CD4-positive, alpha-beta T cell treated with Interleukin-15 for 1 hour (primary cell): ENCODE data around the gene PPP2R2C.

Experiments used
- DNase-seq: peaks from one replicate; pipeline ENCODE4 v3.0.0-alpha.2; 2020

The PPP2R2C gene

DNA sequence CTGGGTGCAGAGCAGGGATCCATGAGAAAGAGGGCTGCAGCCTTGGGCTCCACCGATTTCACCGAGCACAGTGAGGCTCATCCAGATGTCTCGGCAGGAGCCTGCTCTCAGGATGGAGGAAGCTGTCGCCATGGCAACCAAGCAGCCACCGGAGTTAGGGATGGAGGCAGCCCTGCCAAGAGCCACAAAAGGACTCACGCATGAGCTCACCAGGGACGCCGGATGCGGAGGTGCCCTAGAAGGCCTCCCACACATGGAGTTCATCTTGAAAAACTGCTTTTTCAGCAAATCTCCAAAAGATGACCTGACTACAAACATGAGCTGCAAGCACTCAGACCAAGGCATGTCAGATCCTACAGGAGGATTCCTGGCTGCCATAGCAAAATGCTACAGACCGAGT, 112.0 kb downstream of the PPP2R2C start:
- DNase-seq: no peak

DNA sequence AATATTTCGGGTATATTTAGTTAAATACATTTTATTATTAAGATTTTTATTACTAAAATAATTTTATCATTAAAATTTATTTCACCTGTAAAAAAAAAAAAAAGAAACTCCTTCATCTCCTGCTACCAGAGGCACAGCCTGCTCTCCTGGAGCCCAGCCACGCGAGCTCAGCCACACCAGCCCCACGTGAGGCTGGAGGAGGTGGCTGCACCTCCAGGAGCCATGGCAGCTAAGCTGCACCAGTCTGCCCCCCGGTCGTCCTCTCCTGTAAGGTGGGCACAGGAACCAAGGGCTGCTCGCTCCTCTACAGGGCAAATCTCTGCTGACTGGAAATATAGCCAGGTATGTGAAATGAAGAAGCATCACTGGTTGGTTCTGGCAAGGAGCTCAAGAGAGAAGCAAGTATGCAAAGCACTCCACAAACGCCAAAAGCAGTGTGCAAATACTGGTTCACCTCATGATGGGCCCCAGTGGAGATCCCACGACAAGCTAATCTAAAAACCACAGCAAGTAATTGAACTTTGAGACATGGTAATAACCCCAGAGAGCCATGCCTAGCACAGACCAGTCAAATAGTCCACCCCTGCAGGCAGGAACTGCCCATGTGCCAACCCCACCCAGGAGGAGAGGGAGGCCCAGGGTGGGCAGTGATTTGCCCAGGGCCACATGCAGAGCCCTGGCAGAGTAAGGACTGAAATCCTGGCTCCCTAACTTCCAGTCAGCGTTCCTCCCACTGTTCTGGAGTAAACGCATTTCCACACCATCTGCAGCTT, 112.7 kb downstream of the PPP2R2C start:
- no peak for DNase-seq

DNA sequence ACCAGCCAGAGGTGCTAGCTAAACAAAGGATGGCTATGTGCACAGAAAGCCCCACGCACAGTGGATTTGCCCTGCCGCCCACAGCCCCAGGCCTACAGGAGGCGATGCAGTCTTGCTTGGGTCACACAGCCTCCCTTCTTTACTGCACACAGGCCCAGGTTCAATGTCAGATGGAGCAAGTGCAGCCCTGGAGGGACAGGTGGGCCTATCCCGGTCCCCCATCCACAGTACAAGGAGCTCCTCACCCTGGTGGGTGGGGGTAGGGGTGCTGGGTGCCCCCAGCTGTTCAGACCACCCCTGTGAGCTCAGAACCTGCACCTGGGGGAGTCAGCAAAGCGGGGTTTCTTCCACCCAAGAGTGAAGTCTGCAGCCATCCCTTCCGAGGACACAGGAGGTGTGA, 114.9 kb downstream of the PPP2R2C start:
- DNase-seq: no peak

DNA sequence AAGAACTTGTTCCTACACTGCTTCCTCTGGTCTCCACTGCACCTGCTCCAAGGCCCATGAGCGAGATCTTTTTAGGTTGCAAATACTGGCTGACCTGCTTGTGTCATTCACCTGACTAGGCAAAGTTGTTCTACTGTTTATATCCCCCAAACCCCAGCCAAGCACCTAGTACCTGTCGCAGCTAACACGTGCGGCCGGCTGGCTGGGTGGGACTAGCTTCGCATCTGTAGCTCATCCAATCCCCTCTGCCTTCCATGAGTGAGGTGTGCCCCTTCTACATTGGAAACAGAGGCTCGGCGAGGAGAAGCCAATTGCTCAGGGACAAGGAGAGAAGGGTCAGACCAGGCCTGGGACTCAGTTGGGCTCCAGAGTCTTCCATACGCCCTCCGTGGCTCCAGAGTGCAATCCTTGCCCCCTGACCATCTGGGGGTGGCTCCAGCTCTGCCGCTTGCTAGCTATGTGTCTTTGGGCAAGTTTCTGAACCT, 116.3 kb downstream of the PPP2R2C start:
- no peak for DNase-seq

DNA sequence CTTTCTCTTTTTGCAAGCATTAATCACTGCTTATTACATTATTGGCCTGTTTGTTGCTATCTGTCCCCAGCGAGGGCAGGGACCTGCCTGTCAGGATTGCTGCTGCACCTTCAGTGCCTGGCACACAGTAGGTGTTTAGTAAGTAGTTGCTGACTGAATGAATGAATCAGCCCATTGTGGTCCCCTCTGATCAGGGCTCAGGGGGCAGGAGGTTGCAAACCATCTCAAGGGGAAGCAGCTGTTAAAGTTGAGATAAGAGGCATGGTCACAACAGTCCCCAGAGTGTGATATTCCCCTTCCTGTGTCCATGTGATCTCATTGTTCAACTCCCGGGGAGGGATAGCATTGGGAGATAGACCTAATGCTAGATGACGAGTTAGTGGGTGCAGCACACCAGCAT, 117.4 kb downstream of the PPP2R2C start:
- DNase-seq: no peak

DNA sequence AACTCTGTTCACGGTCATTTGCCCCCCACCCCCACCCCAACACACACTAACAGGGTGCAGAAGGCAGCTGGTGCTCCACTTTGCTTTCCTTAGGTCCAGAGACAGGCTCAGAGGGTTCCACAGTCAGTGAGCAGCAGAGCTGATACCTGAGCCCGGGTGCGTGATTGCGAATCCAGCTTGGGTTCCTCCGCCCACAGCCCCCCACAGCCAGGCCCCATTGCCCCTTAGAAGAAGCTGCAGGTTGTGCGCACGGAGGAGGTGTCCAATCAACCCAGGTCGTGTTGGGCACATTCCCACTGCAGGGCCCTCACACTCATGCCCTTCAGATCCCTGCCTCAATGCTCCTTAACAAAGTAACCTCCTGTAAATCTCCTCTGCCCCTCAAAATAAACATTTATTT, 117.8 kb downstream of the PPP2R2C start:
- no peak for DNase-seq

DNA sequence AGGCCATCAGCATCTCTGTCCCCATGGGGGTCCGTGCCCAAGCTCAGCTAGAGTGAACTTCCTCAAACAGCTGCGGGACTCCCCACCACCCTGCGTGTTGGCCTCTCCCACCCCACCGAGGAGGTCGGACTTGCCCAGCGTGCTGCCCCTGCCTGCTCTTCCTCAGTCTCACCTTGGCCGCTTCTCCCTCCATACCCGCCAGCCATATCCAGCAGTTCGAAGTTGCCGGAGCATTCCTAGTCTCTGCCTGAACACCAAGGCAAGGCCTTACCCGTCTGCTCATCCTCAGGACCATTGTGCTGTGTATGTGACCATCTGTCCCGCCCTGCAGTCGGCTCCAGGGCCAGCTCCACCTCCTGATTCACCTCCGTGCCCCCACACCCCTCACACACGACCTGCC, 118.3 kb downstream of the PPP2R2C start:
- no peak for DNase-seq

DNA sequence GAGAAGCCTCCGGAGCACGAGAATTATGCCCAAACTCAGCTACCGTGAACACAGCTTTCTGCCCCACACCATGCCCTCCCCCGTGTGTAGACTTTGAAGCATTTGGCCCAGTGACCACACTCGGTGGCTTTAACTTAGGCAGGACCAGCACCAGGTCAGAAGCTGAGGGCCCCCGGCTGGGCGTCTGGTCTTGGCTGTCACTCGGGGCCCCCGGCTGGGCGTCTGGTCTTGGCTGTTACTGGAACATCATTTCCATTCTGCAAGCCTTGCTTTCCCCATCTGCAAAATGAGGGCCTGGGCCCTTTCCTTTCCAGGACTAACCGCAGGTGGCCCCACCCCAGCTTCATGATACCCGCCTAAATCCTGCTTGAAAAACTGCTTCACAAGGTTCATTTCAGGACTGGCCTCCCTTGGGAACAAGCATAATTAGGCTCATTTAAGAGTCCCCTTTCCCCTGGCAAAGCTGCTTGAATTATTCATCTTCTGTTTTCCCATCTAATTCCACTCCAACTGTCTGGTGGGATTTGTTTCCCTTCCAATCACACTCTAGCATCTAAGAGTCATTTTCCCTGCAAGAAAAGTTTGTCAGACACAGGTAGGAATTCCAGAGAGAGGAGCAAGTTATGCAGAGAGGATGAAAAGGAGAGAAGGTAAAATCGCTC, 120.3 kb downstream of the PPP2R2C start:
- DNase-seq: no peak

DNA sequence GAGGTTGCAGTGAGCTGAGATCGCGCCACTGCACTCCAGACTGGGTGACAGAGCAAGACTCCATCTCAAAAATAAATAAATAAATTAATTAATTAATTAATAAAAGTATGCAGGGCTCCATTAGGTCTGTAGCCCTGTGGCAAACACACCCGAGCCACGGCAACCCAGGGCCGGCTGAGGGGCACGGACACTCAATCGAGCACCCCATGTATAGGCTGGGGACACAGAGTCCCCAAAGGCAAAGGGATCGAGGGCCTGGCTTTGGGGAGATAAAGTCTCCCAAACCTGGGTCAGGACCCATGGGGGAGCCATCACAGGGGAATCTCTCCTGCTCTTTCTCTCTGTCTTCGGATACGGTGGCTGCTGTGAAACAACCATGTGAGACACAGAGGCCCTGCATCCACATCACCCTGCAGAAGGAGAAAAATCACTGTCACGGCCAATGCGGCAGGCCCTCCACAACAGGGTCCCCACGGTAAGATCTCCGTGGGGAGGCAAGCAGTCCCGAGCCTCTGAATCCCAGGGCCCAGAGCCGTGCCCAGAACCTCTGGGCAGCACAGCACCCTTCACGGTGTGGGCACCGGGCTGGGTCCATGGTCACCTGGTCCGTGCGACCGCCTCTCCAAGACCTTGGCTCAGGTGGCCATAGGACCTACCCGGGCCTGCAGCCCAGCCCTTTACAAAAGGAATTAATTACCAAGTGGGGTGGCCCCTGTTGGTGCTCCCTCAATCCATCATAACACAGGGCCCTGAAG, 121.0 kb downstream of the PPP2R2C start:
- DNase-seq: no peak

DNA sequence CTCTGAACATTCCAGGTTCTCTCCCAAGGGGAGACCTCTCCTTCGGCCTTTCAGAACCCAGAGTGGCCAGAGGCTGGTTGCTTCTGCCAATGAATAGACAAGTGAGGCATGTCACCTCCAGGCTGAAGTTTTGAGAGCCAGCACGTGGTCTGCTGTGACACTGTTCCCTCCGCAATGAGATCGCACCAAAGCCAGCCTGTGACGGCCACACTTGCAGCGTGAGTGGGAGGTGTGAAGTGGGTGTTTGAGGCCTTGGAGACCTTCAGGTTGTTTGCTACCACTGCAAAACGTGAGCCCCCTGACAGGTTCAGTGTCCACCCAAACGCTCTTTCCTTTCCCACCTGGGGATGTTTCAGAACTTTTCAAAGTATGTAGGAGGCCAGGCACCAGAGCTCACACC, 121.8 kb downstream of the PPP2R2C start:
- no peak for DNase-seq

DNA sequence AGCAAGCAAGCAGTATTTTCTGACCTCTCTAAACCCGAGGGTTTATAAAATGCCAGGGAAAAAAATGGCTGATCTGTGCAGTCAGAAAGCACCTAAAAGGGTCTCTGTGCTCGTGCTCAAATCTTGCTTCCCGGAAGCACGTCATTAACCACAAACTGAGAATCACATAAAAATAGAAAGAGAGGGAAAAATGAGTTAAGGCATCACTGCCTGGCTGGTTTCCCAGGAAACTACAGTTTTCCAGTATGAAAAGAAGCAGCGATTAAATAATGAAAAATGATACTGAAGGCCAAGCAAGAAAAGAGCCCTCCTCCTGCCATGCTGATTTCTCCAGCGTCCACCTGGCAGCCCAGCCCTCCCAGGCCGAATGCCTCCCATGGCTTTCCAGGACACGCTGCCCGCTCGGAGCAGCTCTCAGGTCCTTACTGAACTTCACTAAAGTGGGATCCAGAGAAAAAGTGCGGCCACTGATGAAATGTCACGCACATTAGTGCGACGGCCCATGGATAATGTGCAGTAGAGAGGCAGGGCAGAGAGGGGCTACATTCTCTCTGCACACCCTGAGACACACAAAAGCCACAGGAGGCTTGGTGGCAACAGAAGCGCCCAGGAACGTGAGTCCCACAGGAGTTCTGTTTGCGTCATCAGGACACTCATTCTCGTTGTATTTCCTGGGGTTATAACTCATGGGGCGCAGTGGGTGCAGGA, 122.4 kb downstream of the PPP2R2C start:
- DNase-seq: no peak

DNA sequence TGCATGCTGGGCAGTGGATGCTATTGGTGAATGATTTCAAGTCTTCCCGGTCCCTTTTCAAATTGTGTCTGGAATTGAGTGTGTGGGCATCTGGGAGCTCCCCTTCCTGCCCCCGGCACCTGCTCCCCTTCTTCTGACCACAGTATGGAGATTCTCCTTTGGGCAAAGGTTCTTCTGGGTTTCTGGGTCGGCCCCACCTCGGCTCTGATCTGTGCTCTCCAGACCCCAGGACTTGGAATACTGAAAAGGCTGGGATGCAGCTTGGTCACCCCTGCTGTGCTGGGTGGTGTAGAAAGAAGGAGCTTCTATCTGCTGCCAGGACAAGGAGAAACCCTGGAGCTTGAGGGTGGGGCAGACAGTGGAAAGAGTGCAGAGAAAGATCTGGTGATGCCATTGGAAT, 124.0 kb downstream of the PPP2R2C start:
- no peak for DNase-seq

DNA sequence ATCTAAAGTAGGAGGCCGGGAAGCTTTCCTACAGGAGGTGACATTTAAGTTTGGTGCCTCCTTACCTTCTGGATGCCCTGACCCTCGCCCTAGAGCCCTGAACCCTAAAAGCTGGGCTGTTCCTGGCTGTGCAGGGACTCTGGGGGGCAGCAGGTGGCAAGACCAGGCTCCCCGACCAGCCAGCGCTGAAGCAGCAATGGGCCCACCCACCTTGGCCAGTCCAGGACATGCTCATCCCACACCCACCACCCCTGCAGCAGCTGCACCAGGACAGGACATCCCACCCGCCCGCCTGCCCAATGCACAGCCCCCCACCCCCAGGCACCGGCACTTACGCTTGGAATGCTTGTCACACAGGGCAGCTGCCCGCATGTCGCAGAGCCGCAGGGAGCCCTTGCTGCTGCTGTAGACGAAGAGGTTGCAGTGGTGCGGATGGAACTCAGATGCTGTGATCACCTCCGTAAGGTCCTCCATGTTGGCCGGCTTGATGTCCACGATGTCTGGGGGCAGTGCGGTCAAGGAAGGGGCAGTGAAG, 124.8 kb downstream of the PPP2R2C start:
- DNase-seq: no peak

DNA sequence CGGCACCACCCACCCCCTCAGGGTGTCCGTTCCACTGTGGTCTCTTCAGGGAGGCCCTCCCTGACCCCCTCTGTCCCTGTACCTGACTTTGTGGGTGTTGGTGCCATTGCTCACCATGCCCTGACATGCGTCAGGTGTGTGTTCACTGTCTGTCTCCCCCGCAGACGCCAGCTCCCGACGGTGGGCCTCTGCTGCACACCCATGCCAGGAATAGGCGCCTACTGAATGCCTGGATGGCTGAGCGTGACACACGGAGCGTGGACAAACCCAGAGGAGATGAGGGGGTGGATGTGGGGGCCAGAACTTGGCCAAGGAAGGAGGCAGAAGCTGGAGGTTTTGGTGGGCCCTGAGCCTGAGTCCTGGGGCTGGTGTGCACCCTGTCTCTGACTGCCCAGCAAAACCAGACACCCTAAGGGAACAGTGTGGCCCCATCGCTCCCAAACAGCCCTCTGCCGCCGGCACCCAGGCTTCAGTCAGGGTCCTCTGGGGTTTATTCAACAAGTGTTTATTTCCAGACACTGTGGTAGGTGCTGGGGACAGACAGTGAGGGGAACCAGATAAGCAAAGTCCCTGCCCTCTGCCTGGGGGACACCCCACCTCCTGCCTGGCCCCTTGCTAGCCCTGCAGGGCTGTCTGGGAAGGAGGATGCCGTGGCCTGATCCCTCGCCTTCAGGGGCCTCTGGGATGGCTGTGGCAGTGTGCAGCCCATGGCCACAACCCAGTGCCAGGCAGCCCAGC, 125.9 kb downstream of the PPP2R2C start:
- no peak for DNase-seq

DNA sequence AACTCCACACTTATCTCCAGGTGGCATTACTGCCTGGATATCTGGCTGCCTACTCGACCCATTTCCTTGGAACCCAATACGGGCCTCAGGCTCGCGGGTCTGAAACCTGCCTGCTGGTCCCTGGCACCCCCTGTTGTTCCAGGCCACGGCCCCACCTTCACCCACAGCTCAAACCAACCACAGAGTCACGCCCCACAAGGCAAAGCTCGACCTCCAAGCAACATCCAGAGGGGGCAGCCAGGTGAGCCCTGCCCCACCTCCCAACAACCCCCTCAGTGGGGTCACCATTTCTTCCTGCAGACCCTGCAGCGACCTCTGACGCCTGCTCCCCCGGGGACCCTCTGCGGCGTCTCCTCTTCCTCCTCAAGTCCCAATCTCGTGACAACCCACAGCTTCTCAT, 126.5 kb downstream of the PPP2R2C start:
- DNase-seq: no peak

DNA sequence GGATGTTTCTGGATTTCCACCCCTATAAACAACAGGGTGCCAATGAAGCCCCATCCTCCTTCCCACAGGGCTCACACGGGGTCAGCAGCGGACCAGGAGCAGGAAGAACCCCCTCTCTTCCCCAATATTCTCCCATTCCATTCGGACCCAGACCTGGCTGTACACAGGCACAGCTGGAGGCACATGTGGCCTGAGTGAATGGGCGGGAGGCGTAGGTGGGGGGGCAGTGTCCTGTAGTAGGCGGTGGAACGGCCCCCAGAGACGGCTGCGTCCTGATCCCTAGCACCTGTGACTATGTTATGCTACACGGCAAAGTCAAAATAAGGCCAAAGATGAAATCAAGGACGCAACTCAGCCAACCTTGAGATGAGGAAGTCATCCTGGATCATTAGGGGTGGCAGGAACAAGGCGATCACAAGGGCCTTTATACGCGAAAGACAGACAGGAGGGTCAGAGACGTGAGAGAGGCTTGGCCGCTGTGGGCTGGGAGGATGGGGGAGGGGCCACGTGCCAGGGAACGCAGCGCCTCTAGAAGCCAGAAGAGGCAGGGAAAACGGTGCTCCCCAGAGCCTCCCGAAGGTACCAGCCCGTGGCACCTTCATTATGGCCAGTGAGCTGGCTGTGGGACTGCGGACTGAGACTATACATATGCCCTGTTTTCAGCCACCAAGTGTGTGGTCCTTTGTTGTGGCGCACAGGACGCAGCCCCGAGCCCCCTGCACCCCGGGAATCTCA, 127.2 kb downstream of the PPP2R2C start:
- no peak for DNase-seq

DNA sequence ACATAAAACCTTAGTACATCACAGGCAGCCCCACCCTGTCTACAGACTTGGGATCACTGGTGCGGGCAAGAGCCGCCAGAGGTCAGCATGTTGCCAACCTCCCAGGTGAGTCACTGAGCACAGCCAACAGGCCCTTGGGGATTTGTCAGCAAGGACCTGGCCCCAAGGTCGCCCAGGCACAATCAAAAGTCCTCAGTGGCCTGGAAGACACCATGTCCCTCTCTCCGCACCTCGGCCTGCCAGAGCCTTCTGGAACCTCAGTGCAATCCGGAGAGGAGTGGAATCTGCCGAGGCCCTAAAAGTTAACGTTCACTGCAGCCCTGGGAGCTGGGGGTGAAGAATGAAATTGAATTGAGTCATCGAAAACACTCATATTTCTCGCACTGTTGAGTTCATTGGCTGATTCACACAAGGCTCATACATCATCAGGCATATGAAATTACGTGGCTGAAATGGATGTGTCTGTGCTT, 128.4 kb downstream of the PPP2R2C start:
- DNase-seq: no peak

DNA sequence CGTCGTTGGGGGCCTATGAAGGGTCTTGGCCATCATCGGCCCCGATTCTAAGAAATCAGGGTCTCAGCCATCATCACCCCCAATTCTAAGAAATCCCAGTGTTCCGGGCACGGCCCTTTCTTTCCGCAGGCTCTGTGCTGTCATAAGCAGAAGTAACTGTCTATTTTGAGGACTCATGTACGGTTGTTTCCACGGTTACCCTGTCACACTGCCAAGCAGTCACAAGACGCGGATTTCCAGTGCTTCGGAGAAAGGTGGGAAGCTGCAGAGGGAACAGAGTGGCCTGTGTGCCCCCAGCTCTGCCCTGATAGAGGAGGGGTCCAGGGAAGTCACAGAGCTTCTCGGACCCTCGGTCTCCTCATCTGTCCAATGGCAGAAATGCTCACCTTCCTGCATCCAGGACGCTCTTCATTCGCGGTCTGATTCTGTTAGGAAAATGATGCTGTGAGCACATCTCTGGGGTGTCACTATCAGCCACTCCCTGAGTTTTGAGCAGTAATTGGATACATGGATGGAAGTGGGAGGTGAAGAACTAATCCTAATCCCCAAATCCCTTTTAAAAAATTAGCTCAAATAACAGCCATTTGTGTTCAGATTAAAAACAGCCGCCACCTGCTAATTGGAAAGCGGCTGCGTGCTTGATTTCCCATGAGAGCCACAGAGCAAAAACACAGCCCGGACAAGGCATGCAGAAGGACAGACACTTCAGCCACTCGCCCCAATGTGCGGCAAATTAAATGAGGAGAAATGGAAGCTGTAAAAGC, 129.7 kb downstream of the PPP2R2C start:
- DNase-seq: no peak

DNA sequence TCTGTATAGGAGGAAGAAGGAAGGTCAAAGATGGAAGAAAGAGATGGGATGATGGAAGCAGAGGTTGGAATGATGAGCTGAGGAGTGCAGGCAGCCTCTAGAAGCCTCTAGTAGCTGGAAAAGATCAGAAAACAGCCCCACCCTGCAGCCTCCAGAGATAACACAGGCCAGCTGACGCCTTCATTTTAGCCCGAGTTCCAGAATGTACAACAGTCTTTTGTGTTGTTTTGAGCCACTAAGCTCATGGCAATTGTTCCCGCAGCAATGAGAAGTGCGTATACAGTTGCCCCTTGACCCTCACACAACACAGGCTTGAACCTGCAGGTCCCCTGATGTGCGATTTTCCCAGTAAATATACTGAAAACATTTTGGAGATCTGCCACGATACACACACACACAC, 130.7 kb downstream of the PPP2R2C start:
- no peak for DNase-seq

DNA sequence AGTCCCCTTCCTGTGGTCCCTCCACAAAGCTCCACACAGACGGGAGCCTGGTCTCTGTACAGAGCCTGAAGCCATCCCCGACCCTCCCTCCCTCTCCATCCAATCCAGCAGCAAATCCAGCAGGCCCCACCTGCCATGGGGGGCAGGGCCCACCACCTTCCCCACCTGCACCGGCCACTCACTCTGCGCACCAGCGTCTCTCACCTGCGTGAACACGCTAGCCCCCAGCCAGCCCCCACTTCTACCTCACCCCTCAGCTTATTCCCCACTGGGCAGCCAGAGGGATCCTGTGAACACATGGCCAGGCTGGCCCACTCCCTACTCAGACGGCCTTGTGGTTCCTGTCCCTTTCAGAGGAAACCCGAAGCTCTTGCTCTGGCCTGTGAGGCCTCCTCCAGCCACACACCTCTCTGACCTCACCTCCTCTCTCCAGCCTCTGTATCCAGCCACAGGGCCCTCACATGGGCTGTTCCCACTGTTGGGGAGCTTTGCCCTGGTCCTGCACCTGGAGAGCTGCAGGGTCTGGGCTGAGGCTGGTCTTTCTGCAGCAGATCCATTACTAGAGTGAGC, 131.9 kb downstream of the PPP2R2C start:
- DNase-seq: no peak
